Measurements from ENCODE around the gene LMNB1. TPM values are rescaled to one million over a fixed set of nuclear protein-coding genes. Genes with fewer than 3 reads are reported as not detected.

LMNB1 gene
- total and polyA plus RNA-seq, 11 donors, result 0.27 to 27.8 (median 1.8) TPM

GRCh38 chr5:126858441-126858840 is 81.5 kb downstream of the LMNB1 start:
- Histone ChIP-seq H3K4me3 (no peak overlapping the region), H3K36me3 (no peaks in the 10 kb centered on the region), H3K9me3 (no peaks in the 10 kb centered on the region), H3K27ac (no peak overlapping the region), H3K4me1 (peaks cover 0 to 15% (median 6%) of the 10 kb centered on the region in 12 donors), H3K27me3 (no peaks in the 10 kb centered on the region)
- WGBS, 4 donors, result 82 to 90% (median 87%) methylated on average over 11 of the region's 11 CpGs
- TF ChIP-seq POLR2A (IDR thresholded peaks at IDR 0.05) (no peak), CTCF (IDR thresholded peaks at IDR 0.05) (no peak)
- peak in 1 of 4 donors; percentile 30 for ATAC-seq
- no peak for DNase-seq
- intact Hi-C loops (cut with DNase I), result loop anchor here in 3 of 10 donors (10.0 kb wide), 1 partner anchor 176 kb away; the partner anchor contains the start of gene MARCHF3 (in 3 of the 3)

GRCh38 chr5:126863402-126863801 is 86.5 kb downstream of the LMNB1 start:
- H3K36me3 ChIP-seq, result no peaks in the 10 kb centered on the region
- intact Hi-C loops (cut with DNase I), result no loop called here
- H3K9me3 ChIP-seq, result no peaks in the 10 kb centered on the region
- H3K27ac ChIP-seq, result no peak overlapping the region
- DNase-seq (no peak), ATAC-seq (no peak)
- H3K4me1 ChIP-seq, result peaks cover 0 to 14% (median 2%) of the 10 kb centered on the region in 12 donors
- H3K4me3 ChIP-seq, result no peak overlapping the region
- TF ChIP-seq POLR2A (IDR thresholded peaks at IDR 0.05) (no peak), CTCF (IDR thresholded peaks at IDR 0.05) (no peak)
- H3K27me3 ChIP-seq, result no peaks in the 10 kb centered on the region
- WGBS, 4 donors, result 96 to 99% (median 97%) methylated on average over 4 of the region's 4 CpGs

- TF ChIP-seq CTCF (IDR thresholded peaks at IDR 0.05) (no peak), POLR2A (IDR thresholded peaks at IDR 0.05) (no peak)
- H3K4me1 ChIP-seq, result peaks cover 0 to 20% (median 4%) of the 10 kb centered on the region in 12 donors
- H3K4me3 ChIP-seq, result no peak overlapping the region
- ATAC-seq, result no peak
- DNase-seq, result no peak
- H3K27ac ChIP-seq, result no peak overlapping the region
- H3K36me3 ChIP-seq, result no peaks in the 10 kb centered on the region
- intact Hi-C loops (cut with DNase I), result no loop called here
- whole genome bisulfite sequencing, 4 donors, result 92 to 95% (median 94%) methylated on average over 22 of the region's 22 CpGs
- H3K27me3 ChIP-seq, result no peaks in the 10 kb centered on the region
- H3K9me3 ChIP-seq, result no peaks in the 10 kb centered on the region
Observed at GRCh38 chr5:126864042-126864688, 87.2 kb downstream of the LMNB1 start.

GRCh38 chr5:126865299-126865698 is 88.4 kb downstream of the LMNB1 start:
- no peak for TF ChIP-seq POLR2A (IDR thresholded peaks at IDR 0.05)
- no peak for TF ChIP-seq CTCF (IDR thresholded peaks at IDR 0.05)
- WGBS, 4 donors, result 69 to 79% (median 71%) methylated on average over 3 of the region's 3 CpGs

More at GRCh38 chr5:126865299-126865698, 88.4 kb downstream of the LMNB1 start:
- DNase-seq (no peak), ATAC-seq (no peak)
- no peak overlapping the region for H3K27ac ChIP-seq
- H3K4me1 ChIP-seq, result peaks cover 0 to 27% (median 5%) of the 10 kb centered on the region in 12 donors
- no peak overlapping the region for H3K4me3 ChIP-seq
- H3K36me3 ChIP-seq, result peaks cover 0 to 5% (median 0%) of the 10 kb centered on the region in 9 donors
- H3K27me3 ChIP-seq, result no peaks in the 10 kb centered on the region
- H3K9me3 ChIP-seq, result no peaks in the 10 kb centered on the region
- intact Hi-C loops (cut with DNase I), result no loop called here
